ENCODE results near the gene ETHE1. TPM values are rescaled to one million over a fixed set of nuclear protein-coding genes. Genes with fewer than 3 reads are reported as not detected.

The ETHE1 gene
- total and polyA plus RNA-seq, 2 of the 8 experiments (the other 6 are each of a cell fraction or from before 2014, with no cell fraction given), result 19.9 to 96.0 TPM

DNA sequence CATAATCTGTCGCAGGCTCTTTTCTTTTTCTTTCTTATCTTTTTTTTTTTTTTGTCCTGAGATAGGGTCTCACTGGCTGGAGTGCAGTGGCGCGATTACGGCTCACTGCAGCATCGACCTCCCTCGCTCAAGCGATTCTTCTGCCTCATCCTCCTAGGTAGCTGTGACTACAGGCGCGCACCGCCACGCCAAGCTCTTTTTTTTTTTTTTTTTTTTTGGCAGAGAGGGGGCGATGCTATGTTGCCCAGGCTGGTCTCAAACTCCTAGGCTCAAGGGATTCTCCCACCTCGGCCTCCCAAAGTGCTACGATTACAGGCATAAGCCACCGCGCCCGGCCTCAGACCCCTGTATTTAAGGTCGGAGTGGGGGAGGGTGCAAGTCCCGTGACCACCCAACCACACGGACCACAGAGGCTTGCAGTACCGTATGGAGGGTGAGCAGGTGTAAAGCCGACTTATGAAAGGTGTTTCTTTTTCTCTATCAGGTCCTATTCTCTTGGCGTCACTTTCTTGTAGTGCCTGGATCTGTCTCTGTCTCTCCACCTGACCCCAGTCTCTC is 24.5 kb downstream of the ETHE1 start:
- no peak overlapping the region for H3K23ac ChIP-seq (ENCODE audit: insufficient read length)
- peaks cover 0 to 2% of the 10 kb centered on the region in 2 experiments for H4K20me1 ChIP-seq (replicated peaks in 1 of 2; ENCODE audit: control insufficient read depth in 1 of 2, insufficient read depth in 2 of 2, low read length in 2 of 2)
- H3K79me2 ChIP-seq (ENCODE audit: control insufficient read depth in 1 of 2, insufficient read depth in 2 of 2, low read length in 2 of 2), result no peaks in the 10 kb centered on the region
- H2BK120ac ChIP-seq (replicated peaks; ENCODE audit: low read depth, low read length), result no peak overlapping the region
- no peak overlapping the region for H2AFZ ChIP-seq (ENCODE audit: low read length)
- no peak overlapping the region for H4K8ac ChIP-seq (ENCODE audit: extremely low read depth, insufficient read depth, low read length)
- no peak overlapping the region for H3K4ac ChIP-seq (replicated peaks; ENCODE audit: insufficient read length, low read depth, low read length)
- no peaks in the 10 kb centered on the region for H3K9me3 ChIP-seq (ENCODE audit: insufficient read depth in 2 of 2, low read depth in 1 of 2, low read length in 1 of 2)
- no peak overlapping the region for H4K91ac ChIP-seq (replicated peaks; ENCODE audit: insufficient read length, low read length)
- H3K4me3 ChIP-seq (ENCODE audit: extremely low read depth in 1 of 4, insufficient read depth in 2 of 4, low read depth in 3 of 4, low read length in 4 of 4), result peak overlapping the region in 3 of 4 experiments; percentile 65 to 70 (median 68); a peak in 5 of 8 replicates
- H3K27ac ChIP-seq (ENCODE audit: low read depth, low read length), result no peak overlapping the region
- FAIRE-seq (no peak), DNase-seq (ENCODE audit: low read depth in 1 of 2, low spot score in 2 of 2) (no peak)
- no peak overlapping the region; the same call in 1 of the 2 replicates for H2AK5ac ChIP-seq (ENCODE audit: low read depth, low read length)
- H3K23me2 ChIP-seq (ENCODE audit: low read depth, low read length), result peaks cover 18% of the 10 kb centered on the region; the same call in 1 of the 2 replicates
- H3K56ac ChIP-seq (replicated peaks; ENCODE audit: insufficient read length, low read depth, low read length), result no peak overlapping the region
- no peak overlapping the region for H2BK15ac ChIP-seq (ENCODE audit: low read length)
- H3K27me3 ChIP-seq (replicated peaks in 1 of 4; ENCODE audit: control insufficient read depth in 3 of 4, extremely low read depth in 1 of 4, insufficient read depth in 3 of 4, low read length in 3 of 4), result peaks cover 3 to 16% (median 14%) of the 10 kb centered on the region in 4 experiments
- no peaks in the 10 kb centered on the region for H3K36me3 ChIP-seq (ENCODE audit: control insufficient read depth in 2 of 4, insufficient read depth in 4 of 4, low read length in 3 of 4)
- CTCF ChIA-PET (ENCODE audit: partially characterized antibody), result interaction anchor here (0.8 to 1.4 kb wide), 8 partner anchors 18 to 92 kb away, joined by 3 to 6 read pairs (median 3); partner anchors contain the start of gene LYPD3
- no peak for TF ChIP-seq NANOG (IDR thresholded peaks at IDR 0.05; ENCODE audit: insufficient read depth, low read depth, low read length, poor library complexity, severe bottlenecking)
- no peak for TF ChIP-seq CTBP2 (IDR thresholded peaks at IDR 0.05; ENCODE audit: borderline replicate concordance, insufficient read depth, insufficient read length, low read length)
- POLR2A ChIA-PET (ENCODE audit: partially characterized antibody), result interaction anchor here (1.0 to 1.4 kb wide), 5 partner anchors 13 to 42 kb away, joined by 3 to 6 read pairs (median 4); no protein-coding TSS in a partner anchor
- 79% methylated on average over 21 of the region's 23 CpGs; no CpG with 5 or more reads in 1 of the 2 experiments for WGBS, 2 experiments (ENCODE audit: extremely low coverage in 1 of 2, insufficient coverage in 1 of 2, insufficient read length in 1 of 2, insufficient replicate concordance in 2 of 2, low coverage in 1 of 2, low lambda C conversion rate in 2 of 2, missing lambda C conversion rate in 1 of 2)
- H3K4me1 ChIP-seq (replicated peaks in 1 of 4; ENCODE audit: control insufficient read depth in 3 of 4, insufficient read depth in 4 of 4, low read length in 3 of 4), result peaks cover 0 to 6% (median 0%) of the 10 kb centered on the region in 4 experiments; a peak in 1 of 7 replicates
- no peak overlapping the region for H2BK5ac ChIP-seq (ENCODE audit: low read depth, low read length)
- H2BK12ac ChIP-seq (ENCODE audit: low read depth, low read length), result peak overlapping the region; percentile 75; the same call in 1 of the 2 replicates
- H3K9ac ChIP-seq (replicated peaks in 1 of 4; ENCODE audit: extremely low read depth in 1 of 4, low read depth in 3 of 4, low read length in 3 of 4), result no peak overlapping the region
- H3K14ac ChIP-seq (ENCODE audit: insufficient read length), result no peak overlapping the region
- H2BK20ac ChIP-seq (ENCODE audit: low read length), result no peak overlapping the region
- no peaks in the 10 kb centered on the region for H3K79me1 ChIP-seq (ENCODE audit: low read depth, low read length)
- H3K18ac ChIP-seq (ENCODE audit: extremely low read depth, low read length), result no peak overlapping the region; the same call in 1 of the 2 replicates
- H4K5ac ChIP-seq (ENCODE audit: insufficient read length, low read depth, low read length), result no peak overlapping the region
- H3K4me2 ChIP-seq (ENCODE audit: insufficient read depth in 1 of 2, low read depth in 2 of 2, low read length in 2 of 2), result peak overlapping the region; percentile 74 to 91; a peak in 2 of 4 replicates

All from H1 (cell line).